ENCODE results near the gene ZBTB25.

DNA sequence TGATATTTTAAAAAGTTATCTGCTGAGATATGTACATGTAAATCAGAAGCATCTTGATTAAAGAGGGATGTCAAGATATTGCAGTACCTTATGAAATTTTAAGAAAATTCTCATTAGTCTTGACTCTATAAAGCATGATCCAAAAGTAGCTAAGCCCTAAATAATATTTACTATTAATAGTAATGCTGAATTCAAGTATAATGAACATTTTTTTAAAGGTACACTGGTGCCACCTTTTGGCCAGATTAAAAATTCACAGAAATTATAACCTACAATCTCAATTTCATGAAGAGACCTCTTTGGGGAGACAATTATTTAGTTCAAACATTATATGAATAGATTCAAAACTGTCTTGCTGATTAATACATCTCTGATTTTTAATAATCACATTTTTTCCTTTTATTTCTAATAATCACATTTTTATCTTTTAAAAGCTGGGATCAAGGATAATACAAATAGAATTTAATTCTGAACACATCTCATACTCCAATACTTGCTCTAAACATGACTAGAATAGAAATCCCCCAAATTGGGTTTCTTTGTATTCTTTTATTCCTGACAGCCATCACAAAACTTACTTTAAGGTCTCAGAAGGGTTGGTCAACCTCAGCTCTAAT, 24.9 kb downstream of the ZBTB25 start:
- TF ChIP-seq, protein P1, sequence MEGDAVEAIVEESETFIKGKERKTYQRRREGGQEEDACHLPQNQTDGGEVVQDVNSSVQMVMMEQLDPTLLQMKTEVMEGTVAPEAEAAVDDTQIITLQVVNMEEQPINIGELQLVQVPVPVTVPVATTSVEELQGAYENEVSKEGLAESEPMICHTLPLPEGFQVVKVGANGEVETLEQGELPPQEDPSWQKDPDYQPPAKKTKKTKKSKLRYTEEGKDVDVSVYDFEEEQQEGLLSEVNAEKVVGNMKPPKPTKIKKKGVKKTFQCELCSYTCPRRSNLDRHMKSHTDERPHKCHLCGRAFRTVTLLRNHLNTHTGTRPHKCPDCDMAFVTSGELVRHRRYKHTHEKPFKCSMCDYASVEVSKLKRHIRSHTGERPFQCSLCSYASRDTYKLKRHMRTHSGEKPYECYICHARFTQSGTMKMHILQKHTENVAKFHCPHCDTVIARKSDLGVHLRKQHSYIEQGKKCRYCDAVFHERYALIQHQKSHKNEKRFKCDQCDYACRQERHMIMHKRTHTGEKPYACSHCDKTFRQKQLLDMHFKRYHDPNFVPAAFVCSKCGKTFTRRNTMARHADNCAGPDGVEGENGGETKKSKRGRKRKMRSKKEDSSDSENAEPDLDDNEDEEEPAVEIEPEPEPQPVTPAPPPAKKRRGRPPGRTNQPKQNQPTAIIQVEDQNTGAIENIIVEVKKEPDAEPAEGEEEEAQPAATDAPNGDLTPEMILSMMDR (IDR thresholded peaks at IDR 0.05; ENCODE audit: low read depth, low read length): no peak
- TF ChIP-seq POLR2A (IDR thresholded peaks at IDR 0.05; ENCODE audit: extremely low read depth, insufficient read length): no peak
- TF ChIP-seq, protein P2, sequence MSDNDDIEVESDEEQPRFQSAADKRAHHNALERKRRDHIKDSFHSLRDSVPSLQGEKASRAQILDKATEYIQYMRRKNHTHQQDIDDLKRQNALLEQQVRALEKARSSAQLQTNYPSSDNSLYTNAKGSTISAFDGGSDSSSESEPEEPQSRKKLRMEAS (IDR thresholded peaks at IDR 0.05; ENCODE audit: low read depth, low read length): no peak
- TF ChIP-seq MYC (IDR thresholded peaks at IDR 0.05; ENCODE audit: low read depth, low read length): no peak
